GM21447 (cell line): Measurements from ENCODE around the gene DCLRE1A.

Source experiments
- ATAC-seq: cut with Tn5 transposase; IDR thresholded peaks from one replicate; pipeline ENCODE4 v1.9.1; 2021; ENCODE audit not compliant: unreplicated experiment

Gene DCLRE1A

GRCh38 chr10:113854013-113854760, at the start of gene DCLRE1A, which contains the start of gene NHLRC2:
Gene DCLRE1A (minus strand): TSS chr10:113854082. CDS start chr10:113853182, 900 bp downstream.
Gene NHLRC2 (plus strand): TSS chr10:113854661. CDS start chr10:113854873, 212 bp downstream.
- peak; percentile 41 for ATAC-seq

GRCh38 chr10:113899952-113900598, 46.2 kb upstream of the DCLRE1A start:
- ATAC-seq = no peak

- ATAC-seq = no peak
Measured at GRCh38 chr10:113897693-113898618, 44.1 kb upstream of the DCLRE1A start.

GRCh38 chr10:113895018-113895417, 41.1 kb upstream of the DCLRE1A start:
- no peak for ATAC-seq

- ATAC-seq = no peak
Measured at GRCh38 chr10:113894581-113894980, 40.7 kb upstream of the DCLRE1A start.

GRCh38 chr10:113893570-113893969, 39.7 kb upstream of the DCLRE1A start:
- no peak for ATAC-seq

GRCh38 chr10:113891476-113891875, 37.6 kb upstream of the DCLRE1A start:
- no peak for ATAC-seq

GRCh38 chr10:113890769-113891168, 36.9 kb upstream of the DCLRE1A start:
- ATAC-seq = no peak

- no peak for ATAC-seq
Measured at GRCh38 chr10:113889911-113890310, 36.0 kb upstream of the DCLRE1A start.

GRCh38 chr10:113882240-113882639, 28.4 kb upstream of the DCLRE1A start:
- ATAC-seq = no peak

GRCh38 chr10:113880236-113880635, 26.4 kb upstream of the DCLRE1A start:
- ATAC-seq = no peak

- ATAC-seq = peak; percentile 86
Measured at GRCh38 chr10:113879691-113880090, 25.8 kb upstream of the DCLRE1A start.

GRCh38 chr10:113876461-113876860, 22.6 kb upstream of the DCLRE1A start:
- ATAC-seq = no peak

- no peak for ATAC-seq
Measured at GRCh38 chr10:113875212-113875611, 21.3 kb upstream of the DCLRE1A start.

GRCh38 chr10:113872139-113873030, 18.5 kb upstream of the DCLRE1A start:
- ATAC-seq = no peak

- no peak for ATAC-seq
Measured at GRCh38 chr10:113869789-113870188, 15.9 kb upstream of the DCLRE1A start.

- ATAC-seq = no peak
Measured at GRCh38 chr10:113867904-113868303, 14.0 kb upstream of the DCLRE1A start.

GRCh38 chr10:113866551-113867394, 12.9 kb upstream of the DCLRE1A start:
- ATAC-seq = no peak

GRCh38 chr10:113865901-113866300, 12.0 kb upstream of the DCLRE1A start:
- ATAC-seq = no peak
